Measurements from ENCODE around the gene MYH10. TPM values are rescaled to one million over a fixed set of nuclear protein-coding genes. Genes with fewer than 3 reads are reported as not detected.

The MYH10 gene
- total RNA-seq, 1 experiment from 2014 or later, result 251 TPM

DNA sequence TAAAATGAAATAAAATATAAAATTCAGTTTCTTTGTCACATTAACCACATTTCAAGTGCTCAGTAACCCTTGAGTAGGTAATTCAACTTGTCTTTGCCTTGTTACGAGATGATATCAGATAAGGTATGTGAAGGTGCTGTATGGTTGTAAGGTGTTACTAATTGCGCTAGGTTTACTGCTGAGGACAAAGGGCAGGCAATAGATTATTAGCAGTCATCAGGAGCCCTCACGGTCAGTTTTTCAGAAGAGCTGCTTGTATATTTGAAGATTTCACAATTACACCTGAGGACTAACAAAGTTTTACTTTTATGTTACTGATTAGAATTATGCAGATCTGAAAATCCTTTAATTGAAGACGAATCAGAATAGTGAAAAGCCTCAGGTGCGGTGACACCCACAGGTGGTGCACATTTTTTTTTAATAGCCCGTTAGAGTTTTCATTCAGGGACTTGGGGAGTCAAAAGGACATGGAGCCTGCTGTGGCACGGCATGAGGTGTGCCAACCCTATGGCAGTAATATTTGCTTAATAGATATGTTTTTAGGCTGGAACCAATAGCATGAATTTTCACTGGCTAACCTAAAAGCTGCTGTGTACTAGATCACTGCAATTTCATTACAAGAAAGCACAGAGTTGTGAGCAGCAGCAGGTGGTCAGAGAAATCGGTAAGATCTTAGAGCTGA lies 178.5 kb downstream of the MYH10 start:
- Histone ChIP-seq H2AFZ (ENCODE audit: low read length) (no peak overlapping the region), H3K9me3 (ENCODE audit: control insufficient read depth, low read depth, low read length) (no peaks in the 10 kb centered on the region), H2AK5ac (ENCODE audit: insufficient read length, low read length) (no peak overlapping the region), H3K9ac (ENCODE audit: extremely low read depth, insufficient read length, low read length) (no peak overlapping the region), H4K91ac (ENCODE audit: insufficient read length, low read depth, low read length) (no peak overlapping the region), H3T11ph (ENCODE audit: low read length) (no peak overlapping the region), H3K14ac (ENCODE audit: insufficient read depth, low read length) (no peak overlapping the region), H3K79me2 (ENCODE audit: insufficient read depth, low read length) (no peaks in the 10 kb centered on the region), H4K20me1 (ENCODE audit: control insufficient read depth, insufficient read depth, insufficient read length) (no peaks in the 10 kb centered on the region), H2BK120ac (ENCODE audit: low read depth, low read length, poor library complexity, severe bottlenecking) (no peak overlapping the region), H2BK15ac (ENCODE audit: low read depth, low read length) (no peak overlapping the region), H4K8ac (replicated peaks; ENCODE audit: insufficient read length, low read depth, low read length) (no peak overlapping the region), H3K4ac (ENCODE audit: low read depth, low read length) (no peak overlapping the region), H3K4me1 (ENCODE audit: insufficient read depth, low read length) (no peaks in the 10 kb centered on the region), H3K23ac (ENCODE audit: insufficient read length, low read depth, low read length) (no peak overlapping the region), H3K56ac (ENCODE audit: insufficient read length, low read depth, low read length) (no peak overlapping the region), H2BK5ac (ENCODE audit: insufficient read length, low read length) (no peak overlapping the region), H3K27ac (ENCODE audit: insufficient read length, low read depth, low read length) (no peak overlapping the region), H3K79me1 (ENCODE audit: insufficient read depth, low read depth, low read length, poor library complexity, severe bottlenecking) (no peaks in the 10 kb centered on the region), H3K27me3 (ENCODE audit: insufficient read depth, low read length) (no peaks in the 10 kb centered on the region), H2BK12ac (ENCODE audit: insufficient read length, low read depth, low read length) (no peak overlapping the region), H3K23me2 (ENCODE audit: insufficient read length, low read depth, low read length, poor library complexity, severe bottlenecking) (no peaks in the 10 kb centered on the region), H3K4me2 (ENCODE audit: insufficient read depth, insufficient read length, low read length) (no peak overlapping the region), H2BK20ac (ENCODE audit: low read depth, low read length, poor library complexity, severe bottlenecking) (no peak overlapping the region), H3K18ac (ENCODE audit: insufficient read length, low read depth, low read length) (no peak overlapping the region), H4K5ac (ENCODE audit: insufficient read length, low read depth, low read length) (no peak overlapping the region)
- Mint-ChIP-seq H3K36me3 (ENCODE audit: insufficient read depth in 1 of 3, low read depth in 3 of 3) (peaks cover 25 to 64% (median 56%) of the 10 kb centered on the region in 3 experiments; a peak in 6 of 7 replicates), H3K9me3 (no peaks in the 10 kb centered on the region), H3K27ac (no peak overlapping the region), H3K4me3 (no peak overlapping the region), H3K4me1 (peaks cover 6 to 8% of the 10 kb centered on the region in 2 experiments; a peak in 2 of 4 replicates), H3K27me3 (ENCODE audit: low read depth) (no peaks in the 10 kb centered on the region)
- TF ChIP-seq, protein P1, sequence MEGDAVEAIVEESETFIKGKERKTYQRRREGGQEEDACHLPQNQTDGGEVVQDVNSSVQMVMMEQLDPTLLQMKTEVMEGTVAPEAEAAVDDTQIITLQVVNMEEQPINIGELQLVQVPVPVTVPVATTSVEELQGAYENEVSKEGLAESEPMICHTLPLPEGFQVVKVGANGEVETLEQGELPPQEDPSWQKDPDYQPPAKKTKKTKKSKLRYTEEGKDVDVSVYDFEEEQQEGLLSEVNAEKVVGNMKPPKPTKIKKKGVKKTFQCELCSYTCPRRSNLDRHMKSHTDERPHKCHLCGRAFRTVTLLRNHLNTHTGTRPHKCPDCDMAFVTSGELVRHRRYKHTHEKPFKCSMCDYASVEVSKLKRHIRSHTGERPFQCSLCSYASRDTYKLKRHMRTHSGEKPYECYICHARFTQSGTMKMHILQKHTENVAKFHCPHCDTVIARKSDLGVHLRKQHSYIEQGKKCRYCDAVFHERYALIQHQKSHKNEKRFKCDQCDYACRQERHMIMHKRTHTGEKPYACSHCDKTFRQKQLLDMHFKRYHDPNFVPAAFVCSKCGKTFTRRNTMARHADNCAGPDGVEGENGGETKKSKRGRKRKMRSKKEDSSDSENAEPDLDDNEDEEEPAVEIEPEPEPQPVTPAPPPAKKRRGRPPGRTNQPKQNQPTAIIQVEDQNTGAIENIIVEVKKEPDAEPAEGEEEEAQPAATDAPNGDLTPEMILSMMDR (conservative IDR thresholded peaks at IDR 0.05), result no peak
- WGBS (ENCODE audit: extremely low coverage, insufficient read length, low lambda C conversion rate), result no CpG with 5 or more reads among the region's 8 CpGs
- DNase-seq, result no peak
